HG03439 (cell line): ENCODE data around the gene RAB31.

Experiments used
- ATAC-seq: cut with Tn5 transposase; IDR thresholded peaks from one replicate; pipeline ENCODE4 v1.9.1; 2021; ENCODE audit warnings: mild to moderate bottlenecking, moderate library complexity; ENCODE audit not compliant: unreplicated experiment

RAB31 gene

GRCh38 chr18:9787712-9788111 lies 79.6 kb downstream of the RAB31 start:
- ATAC-seq: no peak

- ATAC-seq: no peak
These were observed 80.0 kb downstream of the RAB31 start for GRCh38 chr18:9788140-9788539.

GRCh38 chr18:9788860-9789259 lies 80.8 kb downstream of the RAB31 start:
- ATAC-seq: no peak

DNA sequence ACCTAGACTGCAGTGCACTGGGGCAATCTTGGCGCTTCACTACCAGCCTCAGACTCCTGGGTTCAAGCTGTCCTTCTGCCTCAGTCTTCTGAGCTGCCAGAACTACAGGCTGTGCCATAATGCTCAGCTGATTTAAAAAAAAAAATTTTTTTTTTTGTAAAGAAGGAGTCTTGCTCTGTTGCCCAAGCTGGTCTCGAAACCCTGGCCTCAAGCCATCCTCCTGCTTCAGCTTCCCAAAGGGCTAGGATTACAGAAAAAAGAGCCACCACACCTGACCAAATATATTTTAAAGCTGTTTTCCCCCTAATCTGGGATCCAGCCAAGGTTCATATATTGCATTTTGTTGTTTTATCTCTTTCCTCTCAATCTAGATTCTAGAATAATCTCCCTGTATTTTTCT lies 82.2 kb downstream of the RAB31 start:
- no peak for ATAC-seq

DNA sequence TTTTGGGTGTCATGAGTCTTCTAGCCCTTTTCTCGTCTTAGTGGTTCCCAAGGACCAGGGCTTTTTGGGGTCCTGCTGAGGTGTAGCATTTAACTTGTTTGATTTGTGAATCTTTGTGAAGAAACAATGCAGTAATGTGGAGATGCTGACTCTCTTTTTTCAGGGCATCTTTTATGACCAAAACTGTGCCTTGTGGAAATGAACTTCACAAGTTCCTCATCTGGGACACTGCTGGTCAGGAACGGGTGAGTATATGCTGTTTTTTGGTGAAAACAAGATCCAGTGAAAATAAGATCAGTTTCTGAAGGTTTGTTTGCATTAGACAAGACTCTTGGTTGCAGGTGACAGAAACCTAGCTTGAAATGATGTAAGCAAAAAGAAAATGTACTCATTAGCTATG lies 83.9 kb downstream of the RAB31 start:
- no peak for ATAC-seq

DNA sequence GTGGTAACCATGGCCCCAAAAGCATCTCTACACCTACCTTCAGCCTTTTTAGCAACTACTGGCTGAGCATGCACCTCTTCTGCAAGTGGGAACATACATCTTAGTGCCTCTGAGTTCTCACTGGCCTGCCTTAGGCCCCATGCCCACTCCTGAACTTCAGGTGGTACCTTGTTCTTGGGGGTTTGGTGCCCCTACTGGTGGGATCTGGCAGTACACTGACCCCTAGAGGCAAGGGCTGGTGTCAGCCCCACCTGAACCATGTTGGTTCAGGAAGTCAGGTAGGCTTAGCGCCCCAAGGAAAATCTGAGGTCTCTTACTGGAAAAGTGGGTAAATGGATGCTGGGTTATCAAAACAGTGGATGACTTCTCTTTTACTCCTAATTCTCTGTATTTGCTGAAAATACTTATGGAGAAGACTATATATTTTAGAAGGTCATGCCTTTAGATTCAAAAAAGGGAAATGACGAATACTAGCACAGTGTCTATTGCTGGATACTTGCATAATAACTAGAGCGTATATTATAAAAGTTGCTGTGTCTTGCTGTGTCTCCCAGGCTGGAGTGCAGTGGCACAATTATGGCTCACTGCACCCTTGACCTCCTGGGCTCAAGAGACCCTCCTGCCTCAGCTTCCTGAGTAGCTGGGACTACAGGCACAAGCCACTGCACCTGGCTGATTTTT lies 84.6 kb downstream of the RAB31 start:
- no peak for ATAC-seq

- no peak for ATAC-seq
These were observed 87.9 kb downstream of the RAB31 start for GRCh38 chr18:9796011-9796410.

DNA sequence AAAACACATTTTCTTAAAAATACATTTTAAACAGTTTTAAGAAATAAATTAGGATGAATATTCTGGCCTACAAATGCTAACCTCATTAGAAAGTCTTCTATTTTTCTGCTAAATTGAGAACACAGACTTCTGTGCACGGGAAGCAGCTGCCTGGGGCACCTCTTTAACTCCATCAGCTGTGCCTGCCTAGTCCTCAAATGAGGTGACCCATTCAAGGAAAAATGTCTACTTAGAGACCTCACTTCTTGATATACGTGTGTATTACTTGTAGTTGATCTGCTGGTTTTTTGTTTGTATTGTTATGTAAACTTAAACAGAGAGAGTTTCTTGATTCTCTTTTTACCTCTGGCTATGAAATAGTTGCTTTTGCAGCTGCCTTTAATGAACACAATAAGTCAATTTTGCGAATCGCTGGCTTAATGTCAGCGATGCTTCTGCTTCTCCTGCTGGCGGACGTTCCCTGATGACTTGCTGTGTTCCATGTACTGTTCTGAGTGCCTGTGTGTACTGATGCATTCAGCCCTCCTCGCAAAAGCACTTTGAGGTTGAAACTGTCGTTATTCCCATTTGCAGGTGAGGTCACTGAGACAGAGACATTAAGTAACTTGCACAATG lies 88.9 kb downstream of the RAB31 start:
- no peak for ATAC-seq

DNA sequence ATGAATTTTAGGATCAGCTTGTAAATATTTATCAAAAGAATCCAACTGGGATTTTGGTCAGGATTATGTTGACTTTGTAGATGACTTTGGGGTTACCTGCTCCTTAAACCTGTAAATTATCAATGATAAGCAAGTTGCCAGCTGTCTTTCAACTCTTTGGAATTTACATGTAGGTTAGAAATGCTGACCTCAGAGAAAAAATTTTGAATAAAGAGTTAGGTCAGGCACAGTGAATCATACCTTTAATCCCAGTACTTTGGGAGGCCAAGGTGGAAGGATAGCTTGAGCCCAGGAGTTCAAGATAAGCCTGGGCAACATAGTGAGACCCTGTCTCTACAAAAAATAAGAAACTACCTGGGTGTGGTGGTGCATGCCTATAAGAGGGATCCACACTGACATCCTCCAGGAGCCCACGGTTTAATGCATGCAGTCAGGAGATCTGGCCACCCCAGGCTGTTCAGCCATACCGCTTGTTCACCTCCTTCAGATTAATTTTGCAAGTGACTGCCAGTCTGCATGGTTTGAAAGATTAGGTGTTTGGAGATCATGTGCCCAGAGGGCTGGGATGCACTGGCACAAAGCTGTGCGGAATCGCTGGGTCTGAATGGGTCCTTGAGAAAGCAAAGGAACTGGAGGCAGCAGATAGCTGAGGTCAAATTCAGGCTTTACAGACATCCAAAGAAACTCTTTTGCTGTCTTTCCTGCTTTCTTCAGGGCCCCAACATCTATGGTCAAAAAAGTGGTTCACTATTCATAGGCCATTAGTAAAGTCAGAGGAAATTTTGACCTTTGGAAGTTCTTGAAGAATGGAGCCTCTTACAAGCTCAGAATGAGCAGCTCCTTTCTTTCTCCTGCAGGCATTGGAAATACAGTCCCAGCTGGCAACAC lies 94.3 kb downstream of the RAB31 start:
- no peak for ATAC-seq

DNA sequence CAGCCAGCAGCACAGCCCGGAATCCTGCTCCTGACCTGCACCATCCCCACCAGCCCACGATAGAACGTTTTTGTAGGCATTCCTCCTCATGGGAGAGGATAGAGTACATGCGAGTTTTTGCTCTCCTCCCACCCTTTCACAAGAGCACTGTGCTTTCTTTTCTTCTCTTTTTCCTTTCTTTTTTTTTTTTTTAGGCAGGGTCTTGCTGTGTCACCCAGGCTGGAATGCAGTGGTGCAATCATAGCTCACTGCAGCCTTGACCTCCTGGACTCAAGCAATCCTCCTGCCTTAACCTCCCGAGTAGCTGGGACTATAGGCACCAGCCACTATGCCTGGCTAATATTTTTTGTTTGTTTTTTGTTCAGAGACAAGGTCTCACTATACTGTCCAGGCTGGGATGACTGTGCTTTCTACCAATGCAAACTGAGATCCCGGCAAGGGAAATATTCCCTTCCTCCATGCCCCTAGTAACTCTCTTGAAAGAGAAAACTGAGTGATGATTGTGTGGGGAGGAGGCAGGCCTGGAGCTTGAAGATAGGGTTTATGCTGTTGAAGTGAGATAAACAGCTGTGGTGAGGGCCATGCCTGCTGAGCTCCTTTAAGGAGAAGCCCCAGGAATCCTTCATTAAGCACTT lies 95.1 kb downstream of the RAB31 start:
- no peak for ATAC-seq

- no peak for ATAC-seq
These were observed 95.8 kb downstream of the RAB31 start for GRCh38 chr18:9803698-9804516.

- ATAC-seq: no peak
These were observed 96.5 kb downstream of the RAB31 start for GRCh38 chr18:9804517-9805104.

DNA sequence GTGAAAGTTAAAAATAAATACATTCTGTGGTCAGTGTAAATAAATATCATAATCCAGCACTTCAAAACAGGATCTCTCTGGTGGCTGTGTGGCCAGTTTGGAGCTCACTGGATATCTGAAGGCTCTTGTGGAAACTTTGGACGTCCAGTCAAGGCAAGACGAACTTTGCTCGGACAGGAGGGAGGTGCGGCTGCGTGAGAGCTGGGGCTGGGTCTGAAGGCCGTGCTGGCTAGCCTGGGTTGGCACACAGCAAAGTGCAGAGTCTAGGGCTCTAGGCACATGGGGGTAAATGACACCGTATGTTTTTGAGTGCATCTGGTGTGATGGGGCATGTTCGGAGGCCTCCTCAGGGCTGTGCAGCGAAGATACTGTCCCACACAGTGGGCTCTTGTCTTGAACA lies 98.8 kb downstream of the RAB31 start:
- no peak for ATAC-seq

DNA sequence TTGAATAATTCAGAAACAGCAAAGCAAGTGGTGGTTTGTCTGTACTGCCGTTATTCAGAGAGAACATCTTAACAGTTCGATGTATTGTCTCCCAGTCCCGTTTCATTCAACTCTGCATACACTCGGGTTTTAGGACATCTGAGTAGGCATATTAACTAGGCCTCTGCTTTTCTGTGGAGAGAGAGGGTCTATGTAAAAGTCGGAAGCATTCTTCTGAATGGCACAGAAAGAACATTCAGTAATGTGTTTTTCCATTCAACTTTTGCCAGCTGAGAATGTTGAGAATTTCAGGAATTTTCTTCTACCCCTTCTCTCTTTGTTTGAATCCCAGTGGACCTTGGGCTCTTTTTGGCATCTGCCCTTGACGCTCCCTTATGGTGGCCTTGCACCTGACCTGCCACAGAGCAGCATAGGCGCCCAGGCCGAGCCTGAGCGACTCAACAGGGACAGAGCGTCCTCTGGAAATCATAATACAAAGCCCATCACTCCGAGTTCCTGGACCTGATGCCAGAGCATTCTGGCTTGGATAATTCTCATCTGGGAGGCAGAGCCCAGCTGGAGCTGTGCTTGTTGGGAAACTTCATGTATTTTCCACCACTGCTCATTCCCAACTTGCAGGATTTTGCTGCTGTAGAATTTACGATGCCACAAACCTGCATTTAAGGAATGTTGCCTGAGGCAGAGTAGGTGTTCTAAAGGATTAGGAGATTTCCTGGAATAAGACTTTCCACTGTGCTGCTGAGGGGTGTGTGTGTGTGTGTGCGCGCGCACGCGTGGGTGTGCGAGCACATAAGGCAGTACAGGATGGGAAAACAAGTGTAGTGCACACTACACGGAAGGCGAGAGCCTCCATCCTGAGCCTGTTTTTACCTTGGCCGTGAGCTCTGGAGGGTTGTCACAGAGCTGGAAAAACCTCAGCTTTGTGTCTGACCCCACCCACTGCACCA lies 100.5 kb downstream of the RAB31 start:
- ATAC-seq: no peak

GRCh38 chr18:9809697-9810096 lies 101.6 kb downstream of the RAB31 start:
- ATAC-seq: no peak

GRCh38 chr18:9810299-9810698 lies 102.2 kb downstream of the RAB31 start:
- no peak for ATAC-seq

DNA sequence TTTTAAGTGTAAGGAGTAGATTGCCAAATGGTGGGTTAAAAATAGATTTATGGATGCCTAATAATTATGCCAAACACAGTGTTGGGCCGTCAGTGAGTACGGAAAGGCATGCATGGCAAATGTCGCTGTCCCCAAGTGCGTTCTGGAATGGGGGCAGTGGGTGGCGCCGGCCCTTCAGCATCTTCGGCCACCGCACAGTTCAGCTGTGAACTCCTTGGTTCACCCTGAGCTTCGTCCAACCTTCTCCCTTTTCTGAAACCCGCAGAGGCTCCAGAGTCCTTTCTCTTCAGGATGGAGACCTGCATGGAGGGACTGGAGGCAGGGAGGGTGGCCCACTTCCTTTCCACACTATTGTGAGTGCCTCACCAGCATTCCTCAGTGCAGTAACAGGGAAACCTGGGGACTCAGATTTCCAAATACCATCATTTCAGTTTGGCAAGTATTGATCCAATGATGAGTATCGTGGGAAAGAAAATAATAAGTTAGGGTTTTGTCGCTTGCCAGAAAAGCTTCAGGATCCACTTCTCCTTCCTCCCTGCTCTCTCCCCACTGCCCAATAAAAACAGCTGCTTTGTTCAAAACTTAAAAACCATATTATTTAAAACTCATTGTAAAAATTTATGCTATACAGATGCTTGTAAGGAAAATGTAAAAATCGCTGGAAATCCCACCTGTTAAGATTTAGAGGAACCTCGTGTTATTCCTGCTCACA lies 103.0 kb downstream of the RAB31 start:
- ATAC-seq: no peak

DNA sequence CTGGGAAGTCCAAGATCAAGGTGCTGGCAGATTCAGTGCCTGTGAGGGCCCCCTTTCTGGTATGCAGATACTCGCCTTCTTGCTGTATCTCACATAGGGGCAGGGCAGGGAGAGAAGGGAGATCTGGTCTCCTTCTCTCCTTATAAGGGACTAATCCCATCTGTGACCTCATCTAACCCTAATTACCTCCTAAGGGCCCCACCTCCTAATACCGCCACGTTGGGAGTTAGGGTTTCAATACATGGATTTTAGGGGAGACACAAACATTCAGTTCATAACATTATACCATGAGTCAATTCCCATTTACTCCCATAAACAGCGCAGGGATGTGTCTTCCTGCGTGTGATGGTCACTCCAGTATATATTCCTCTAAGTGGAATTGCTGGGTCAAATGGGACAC lies 103.9 kb downstream of the RAB31 start:
- no peak for ATAC-seq

GRCh38 chr18:9814431-9814830 lies 106.3 kb downstream of the RAB31 start:
- no peak for ATAC-seq
